ENCODE results near the gene SDHA.
"Not testable (repeated sequence)": the region's sequence is repeated elsewhere in the genome, so short reads cannot be mapped to it uniquely, and the experiment has no call there.

Gene SDHA

DNA sequence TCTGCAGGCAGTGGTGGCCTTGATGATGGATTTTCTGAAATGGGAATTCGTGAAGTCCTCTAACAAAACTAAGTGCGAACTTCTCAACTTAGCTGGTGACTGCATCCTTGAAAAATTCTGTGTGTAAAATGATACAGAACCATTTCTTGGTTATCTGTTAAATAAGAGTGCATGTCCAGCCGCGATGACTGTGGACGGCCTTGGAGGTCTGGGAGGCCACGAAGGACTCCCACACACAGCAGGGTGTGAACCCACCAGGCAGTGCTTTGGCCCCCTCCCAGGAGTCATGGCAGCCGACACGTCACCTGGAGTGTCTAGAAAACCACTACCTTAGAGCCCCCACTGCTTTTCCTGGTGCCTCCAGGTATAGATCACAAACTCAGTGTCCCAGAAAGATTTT lies 85.6 kb downstream of the SDHA start:
- not testable (repeated sequence) for DNase-seq

DNA sequence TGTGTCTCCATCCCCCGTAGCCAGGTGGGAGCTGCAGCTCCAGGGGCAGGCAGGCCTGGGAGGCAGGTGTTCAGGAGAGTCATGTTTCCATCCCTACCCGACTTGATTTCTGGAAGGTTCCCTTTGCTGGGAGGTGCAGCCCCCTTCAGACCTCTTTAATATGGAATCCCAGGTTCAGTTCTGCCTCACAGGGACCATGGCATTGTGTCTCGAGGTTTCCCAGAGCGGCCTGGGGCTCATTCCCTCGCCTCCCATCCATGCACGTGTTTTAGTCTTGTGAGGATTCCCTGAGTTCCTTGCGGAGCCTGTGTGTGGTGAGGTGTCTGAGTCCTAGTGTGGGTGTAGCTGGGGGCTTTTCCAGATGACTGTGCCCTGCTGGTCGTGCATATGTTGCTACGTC lies 86.9 kb downstream of the SDHA start:
- DNase-seq = no peak

DNA sequence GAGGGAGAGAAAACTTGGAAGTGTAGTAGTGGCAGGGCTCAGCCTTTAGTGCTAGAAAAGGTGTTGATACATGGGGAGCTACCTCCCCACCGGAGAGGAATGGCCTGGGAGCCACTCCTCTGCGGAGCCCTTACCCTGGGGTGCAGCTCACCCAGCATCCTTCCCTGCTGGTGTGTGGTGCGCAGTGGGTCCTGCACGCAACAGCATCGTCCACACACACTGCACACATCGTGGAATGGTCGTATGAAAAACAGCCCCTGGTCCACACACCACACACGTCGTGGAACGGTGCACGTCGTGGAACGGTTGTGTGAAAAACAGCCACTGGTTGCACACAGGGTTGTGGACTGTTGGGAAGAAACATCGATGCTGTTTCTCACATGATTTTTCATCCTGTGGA lies 87.3 kb downstream of the SDHA start:
- DNase-seq = no peak

DNA sequence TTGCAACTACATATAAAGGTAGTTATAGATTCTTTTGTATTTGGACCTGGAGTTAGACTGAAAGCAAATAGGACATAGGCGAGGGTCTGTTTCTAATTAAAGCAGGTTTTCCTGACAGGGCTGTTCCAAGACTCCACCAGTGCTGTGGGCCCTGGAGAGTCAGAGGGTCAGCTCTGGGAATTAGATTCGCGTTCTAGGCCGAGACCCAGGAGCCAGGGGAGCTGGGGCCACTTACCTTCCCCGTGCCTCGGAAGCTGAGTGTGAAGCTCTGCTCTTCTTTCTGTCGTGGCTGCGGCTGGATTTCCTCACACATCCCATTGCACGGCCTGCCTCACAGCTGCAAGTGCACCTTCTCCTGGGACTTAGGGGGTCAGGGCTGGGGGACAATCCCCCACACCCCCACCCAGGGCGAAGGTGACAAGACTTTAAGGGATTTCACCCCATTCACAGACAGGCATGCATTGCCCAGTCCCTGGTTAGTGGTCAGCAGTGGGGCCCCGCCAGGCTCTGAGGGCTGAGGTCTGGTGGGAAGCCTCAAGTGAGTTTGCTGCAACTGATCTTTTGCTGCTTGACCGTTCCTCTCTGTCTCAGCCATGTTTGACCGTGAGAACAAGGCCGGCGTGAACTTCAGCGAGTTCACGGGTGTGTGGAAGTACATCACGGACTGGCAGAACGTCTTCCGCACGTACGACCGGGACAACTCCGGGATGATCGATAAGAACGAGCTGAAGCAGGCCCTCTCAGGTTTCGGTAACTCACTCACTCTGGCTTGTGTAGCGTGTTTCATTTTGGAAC lies 88.1 kb downstream of the SDHA start:
- DNase-seq = no peak

Data from activated T-cell treated with anti-CD3 and anti-CD28 coated beads, Interleukin-2, amount 50 U/mL, for 48 hours (primary cell).